Measurements from ENCODE around the gene SCTR.

The SCTR gene

GRCh38 chr2:119429225-119429981 lies 94.9 kb downstream of the SCTR start:
- DNase-seq (ENCODE audit: low spot score), result peak; percentile 13

- no peak for DNase-seq (ENCODE audit: low spot score)
Observed at GRCh38 chr2:119428488-119429224, 95.6 kb downstream of the SCTR start.

DNA sequence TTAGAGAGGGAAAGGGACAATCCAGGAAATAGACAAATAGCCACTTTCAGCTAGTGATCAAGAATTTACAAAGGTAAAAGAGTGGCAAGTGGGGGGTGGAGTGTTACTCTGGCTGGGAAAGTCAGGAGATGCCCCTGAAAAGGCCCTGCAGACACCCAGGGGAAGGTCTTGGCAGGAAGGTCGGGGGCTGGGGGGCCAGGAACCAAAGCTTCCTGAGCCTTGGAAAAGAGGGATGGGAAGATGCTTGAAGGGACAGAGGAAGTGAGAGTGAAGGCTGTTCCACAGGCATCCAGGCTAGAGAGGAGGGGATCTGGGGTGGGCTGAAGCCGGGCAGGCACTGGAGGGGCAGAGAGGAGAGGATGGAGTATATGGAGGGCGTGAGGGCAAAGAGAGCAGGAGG lies 96.5 kb downstream of the SCTR start:
- no peak for DNase-seq (ENCODE audit: low spot score)

DNA sequence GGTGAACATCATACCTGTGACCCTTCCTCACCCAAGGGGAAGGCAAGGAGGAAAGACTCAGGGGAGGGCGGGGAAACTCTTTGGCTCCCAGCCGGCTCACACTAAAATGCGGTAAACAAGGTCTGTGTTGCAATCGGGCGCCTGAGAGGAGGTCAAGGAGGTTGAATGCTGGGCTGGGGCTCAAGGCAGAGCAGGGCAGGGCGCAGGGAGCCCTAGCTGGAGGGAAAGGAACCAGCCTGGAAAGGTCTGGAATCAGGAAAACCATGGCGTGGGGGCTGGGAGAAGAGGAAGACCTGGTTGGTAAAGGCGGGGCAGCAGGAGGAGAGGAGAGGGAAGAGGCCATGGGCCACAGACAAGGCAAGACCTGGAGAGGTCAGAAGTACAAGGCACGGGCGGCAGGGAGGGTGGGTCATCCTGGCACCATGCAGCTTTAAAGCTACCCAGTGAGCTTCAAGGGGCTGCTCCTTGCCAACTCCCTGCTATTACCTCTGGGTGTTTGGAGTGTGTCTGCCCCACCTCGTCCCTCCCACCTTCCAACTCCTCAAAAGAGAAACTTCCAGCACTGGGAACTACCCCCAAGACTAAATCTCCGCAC lies 97.4 kb downstream of the SCTR start:
- DNase-seq (ENCODE audit: low spot score), result no peak

DNA sequence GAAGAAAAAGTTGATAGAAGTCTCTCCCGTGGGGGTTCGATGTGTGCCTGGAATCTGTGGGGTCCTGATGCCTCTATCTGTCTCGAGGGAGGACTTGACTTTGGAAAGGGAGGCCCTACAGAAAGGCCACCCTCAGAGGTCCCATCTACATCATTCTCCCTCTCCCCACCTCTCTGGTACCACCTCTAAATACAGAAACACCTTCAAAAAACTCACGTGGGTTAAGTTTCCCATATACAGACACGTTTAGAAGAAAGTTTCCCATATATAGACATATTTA lies 97.9 kb downstream of the SCTR start:
- no peak for DNase-seq (ENCODE audit: low spot score)

- no peak for DNase-seq (ENCODE audit: low spot score)
Observed at GRCh38 chr2:119425620-119426395, 98.5 kb downstream of the SCTR start.

- DNase-seq (ENCODE audit: low spot score), result no peak
Observed at GRCh38 chr2:119425119-119425405, 99.2 kb downstream of the SCTR start.

DNA sequence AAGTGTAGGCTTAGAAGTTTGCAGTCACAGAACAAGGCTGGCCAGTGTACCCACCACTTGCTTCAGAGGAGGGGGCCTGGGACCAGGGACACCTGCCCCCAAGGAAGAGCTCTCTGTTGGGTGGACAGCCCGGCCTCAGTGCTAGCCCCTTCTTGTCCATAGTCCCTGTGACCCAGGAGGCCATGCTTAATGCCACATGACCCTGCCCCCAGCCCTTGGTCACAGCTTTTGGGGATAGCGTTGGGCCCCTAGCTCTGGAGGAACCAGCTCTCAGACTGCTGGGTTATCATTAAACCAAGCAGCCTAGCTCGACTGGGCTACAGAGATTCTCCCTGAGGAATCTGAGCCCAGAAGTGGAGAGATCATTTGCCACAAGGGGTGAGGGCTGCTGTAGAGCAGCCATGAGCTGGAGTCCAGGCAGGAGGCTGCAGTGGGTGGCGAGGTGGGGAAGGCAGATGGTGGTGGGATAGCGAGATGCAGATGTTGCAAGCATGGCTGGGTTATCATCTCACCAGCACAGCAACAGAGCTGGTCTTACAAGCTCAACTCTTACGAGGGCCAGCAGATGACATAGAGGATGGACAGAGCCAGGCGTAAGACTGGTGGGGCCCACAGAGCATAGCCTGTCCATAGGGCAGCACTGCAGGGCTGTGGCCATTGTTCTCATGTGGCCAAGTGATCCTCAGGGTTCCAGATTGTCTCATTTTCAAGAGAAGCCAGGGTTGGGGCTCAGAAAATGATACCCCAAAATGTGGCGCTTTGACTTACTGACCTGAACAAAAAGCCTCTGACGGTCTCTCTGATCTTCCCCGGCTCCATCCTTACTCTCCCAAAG lies 99.8 kb downstream of the SCTR start:
- no peak for DNase-seq (ENCODE audit: low spot score)

- DNase-seq (ENCODE audit: low spot score), result no peak
Observed at GRCh38 chr2:119423811-119424210, 100.5 kb downstream of the SCTR start.

DNA sequence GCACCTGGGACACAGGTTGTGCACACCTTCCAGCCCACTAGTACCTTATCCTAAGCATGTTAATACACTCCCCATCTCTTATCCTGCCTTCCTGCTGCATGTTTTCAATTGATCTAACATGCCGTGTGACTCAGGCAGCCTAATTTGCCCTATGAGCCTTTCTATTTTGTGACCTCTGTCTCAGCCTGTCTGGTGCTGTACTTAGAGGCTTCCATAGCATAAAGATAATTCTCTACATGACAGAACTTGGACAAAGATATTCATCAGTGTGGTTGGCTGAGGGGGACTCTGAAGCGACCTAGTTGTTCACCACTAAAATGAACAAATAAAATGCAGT lies 101.2 kb downstream of the SCTR start:
- no peak for DNase-seq (ENCODE audit: low spot score)

GRCh38 chr2:119422360-119423107 lies 101.7 kb downstream of the SCTR start:
- no peak for DNase-seq (ENCODE audit: low spot score)

- DNase-seq (ENCODE audit: low spot score), result no peak
Observed at GRCh38 chr2:119421741-119422140, 102.5 kb downstream of the SCTR start.

DNA sequence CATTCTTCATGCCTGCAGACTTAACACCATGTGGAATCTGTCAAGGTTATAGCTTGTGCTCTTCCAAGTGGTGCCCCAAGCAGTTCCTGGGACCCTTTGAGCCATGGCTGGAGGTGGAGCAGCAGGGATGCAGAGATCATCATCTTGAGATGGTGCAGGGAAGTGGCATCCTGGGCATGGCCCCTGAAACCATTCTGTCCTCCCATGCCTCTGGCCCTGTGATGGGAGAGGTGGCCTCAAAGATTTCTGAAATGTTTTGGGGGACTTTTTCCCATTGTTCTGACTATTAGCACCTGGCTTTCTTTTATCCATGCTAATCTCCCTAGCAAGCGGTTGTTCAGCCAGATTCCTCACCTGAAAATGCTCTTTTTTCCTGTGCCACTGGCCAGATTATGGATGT lies 103.0 kb downstream of the SCTR start:
- DNase-seq (ENCODE audit: low spot score), result no peak

DNA sequence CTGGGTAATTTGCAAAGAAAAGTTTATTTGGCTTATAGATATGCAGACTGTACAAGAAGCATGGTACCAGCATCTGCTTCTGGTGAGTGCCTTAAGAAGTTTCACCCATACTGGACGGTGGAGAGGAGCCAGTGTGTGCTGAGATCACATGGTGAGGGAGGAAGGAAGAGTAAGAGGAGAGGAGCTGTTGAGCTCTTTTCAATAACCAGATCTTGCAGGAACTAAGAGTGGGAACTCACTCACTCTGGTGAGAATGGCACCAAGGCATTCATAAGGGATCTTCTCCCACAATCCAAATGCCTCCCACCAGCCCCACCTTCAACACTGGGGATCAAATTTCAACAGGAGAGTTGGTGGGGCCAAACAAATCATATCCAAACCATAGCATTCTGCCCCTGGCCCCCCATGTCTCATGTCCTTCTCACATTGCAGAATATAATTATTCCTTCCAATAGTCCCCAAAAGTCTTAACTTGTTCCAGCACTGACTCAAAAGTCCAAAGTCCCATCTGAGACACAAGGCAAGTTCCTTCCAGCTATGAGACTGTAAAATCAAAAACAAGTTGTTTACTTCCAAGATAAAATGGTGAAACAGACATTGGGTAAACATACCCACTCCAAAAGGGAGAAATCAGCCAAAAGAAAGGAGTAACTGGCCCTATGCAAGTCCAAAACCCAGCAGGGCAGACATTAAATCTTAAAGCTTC lies 104.3 kb downstream of the SCTR start:
- no peak for DNase-seq (ENCODE audit: low spot score)

DNA sequence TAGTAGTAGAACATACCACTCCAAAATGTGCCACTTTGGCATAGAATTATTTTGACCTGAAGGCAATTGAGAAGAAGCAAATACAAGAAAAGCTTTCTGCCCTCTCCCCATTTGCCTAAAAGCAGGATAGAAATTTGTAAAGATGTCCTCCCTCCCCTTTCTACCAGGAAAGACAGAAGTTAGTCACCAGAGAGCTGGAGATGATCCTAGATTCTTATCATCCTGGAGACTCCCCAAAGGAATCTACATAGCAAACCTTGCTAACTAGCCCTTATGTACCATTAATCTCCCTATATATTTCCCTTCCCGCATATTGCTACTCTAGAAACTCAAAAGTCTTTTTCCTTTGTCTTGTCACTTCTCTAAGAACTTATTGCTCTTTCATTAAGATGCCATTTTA lies 105.2 kb downstream of the SCTR start:
- DNase-seq (ENCODE audit: low spot score), result no peak

DNA sequence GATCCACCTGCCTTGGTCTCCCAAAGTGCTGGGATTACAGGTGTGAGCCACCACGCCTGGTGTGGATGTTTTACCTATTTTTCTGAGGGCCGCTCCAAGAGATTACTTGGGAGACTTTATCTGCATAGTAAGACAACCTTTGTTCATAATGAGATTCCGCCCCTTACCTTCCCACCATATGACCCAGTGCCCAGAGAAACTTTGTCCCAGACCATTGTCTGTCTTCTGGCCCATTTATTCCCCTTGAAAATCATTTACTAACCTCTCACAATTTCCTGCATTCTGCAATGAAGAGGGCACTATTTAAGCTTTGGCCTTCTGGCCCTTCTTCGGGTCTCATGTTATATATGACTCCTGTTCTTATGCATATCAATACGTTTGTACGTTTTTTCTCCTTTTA lies 106.4 kb downstream of the SCTR start:
- DNase-seq (ENCODE audit: low spot score), result no peak

- no peak for DNase-seq (ENCODE audit: low spot score)
Observed at GRCh38 chr2:119416299-119416923, 107.9 kb downstream of the SCTR start.

- DNase-seq (ENCODE audit: low spot score), result no peak
Observed at GRCh38 chr2:119415630-119416029, 108.7 kb downstream of the SCTR start.

GRCh38 chr2:119414894-119415293 lies 109.4 kb downstream of the SCTR start:
- no peak for DNase-seq (ENCODE audit: low spot score)

- DNase-seq (ENCODE audit: low spot score), result no peak
Observed at GRCh38 chr2:119409506-119409905, 114.8 kb downstream of the SCTR start.

All from globus pallidus (tissue), 1 donor.